Measurements from ENCODE around the gene ARID1A. TPM values are rescaled to one million over a fixed set of nuclear protein-coding genes. Genes with fewer than 3 reads are reported as not detected.

Gene ARID1A
- total RNA-seq, 1 donor from 2014 or later: 85.1 TPM

GRCh38 chr1:26822737-26823395 is 127.1 kb downstream of the ARID1A start:
- Histone ChIP-seq H3K27me3 (ENCODE audit: insufficient read depth, low read length) (no peaks in the 10 kb centered on the region), H3K4me1 (ENCODE audit: insufficient read depth, low read length) (peaks cover 6% of the 10 kb centered on the region), H3K79me2 (ENCODE audit: insufficient read depth, low read length) (peaks cover 15% of the 10 kb centered on the region), H3K27ac (ENCODE audit: low read depth, low read length) (no peak overlapping the region), H3K4me2 (ENCODE audit: low read length) (no peak overlapping the region), H4K20me1 (ENCODE audit: insufficient read depth, low read length) (peaks cover 7% of the 10 kb centered on the region), H3K36me3 (ENCODE audit: insufficient read depth, low read length) (no peaks in the 10 kb centered on the region), H3K9me3 (ENCODE audit: insufficient read depth, low read depth, low read length) (no peaks in the 10 kb centered on the region), H3K9ac (ENCODE audit: low read length) (no peak overlapping the region), H3K4me3 (ENCODE audit: insufficient read depth, low read depth, low read length) (no peak overlapping the region), H2AFZ (ENCODE audit: low read depth, low read length) (no peak overlapping the region)
- Mint-ChIP-seq H3K4me1 (ENCODE audit: low read depth, unreplicated experiment) (peaks cover 14% of the 10 kb centered on the region), H3K4me3 (ENCODE audit: unreplicated experiment) (no peak overlapping the region), H3K27ac (ENCODE audit: unreplicated experiment) (no peak overlapping the region), H3K9me3 (ENCODE audit: unreplicated experiment) (peaks cover 4% of the 10 kb centered on the region), H3K36me3 (ENCODE audit: low read depth, unreplicated experiment) (peaks cover 3% of the 10 kb centered on the region), H3K27me3 (ENCODE audit: low read depth, unreplicated experiment) (peaks cover 2% of the 10 kb centered on the region)
- no peak for DNase-seq (ENCODE audit: low read depth)
- FAIRE-seq: no peak
- TF ChIP-seq EZH2 (IDR thresholded peaks at IDR 0.05; ENCODE audit: insufficient read depth, low read length) (no peak), CTCF (IDR thresholded peaks at IDR 0.05; ENCODE audit: insufficient read depth, low read depth, low read length) (no peak)

- peaks cover 24% of the 10 kb centered on the region for H4K20me1 ChIP-seq (ENCODE audit: insufficient read depth, low read length)
- H3K9ac ChIP-seq (ENCODE audit: low read length): no peak overlapping the region
- no peak overlapping the region for H2AFZ ChIP-seq (ENCODE audit: low read depth, low read length)
- H3K4me1 Mint-ChIP-seq (ENCODE audit: low read depth, unreplicated experiment): peaks cover 24% of the 10 kb centered on the region
- peaks cover 31% of the 10 kb centered on the region for H3K79me2 ChIP-seq (ENCODE audit: insufficient read depth, low read length)
- peaks cover 6% of the 10 kb centered on the region for H3K4me1 ChIP-seq (ENCODE audit: insufficient read depth, low read length)
- no peak overlapping the region for H3K27ac ChIP-seq (ENCODE audit: low read depth, low read length)
- H3K4me3 ChIP-seq (ENCODE audit: insufficient read depth, low read depth, low read length): no peak overlapping the region
- TF ChIP-seq CTCF (IDR thresholded peaks at IDR 0.05; ENCODE audit: insufficient read depth, low read depth, low read length): no peak
- TF ChIP-seq EZH2 (IDR thresholded peaks at IDR 0.05; ENCODE audit: insufficient read depth, low read length): no peak
- no peak overlapping the region for H3K4me2 ChIP-seq (ENCODE audit: low read length)
- H3K27me3 Mint-ChIP-seq (ENCODE audit: low read depth, unreplicated experiment): peaks cover 2% of the 10 kb centered on the region
- H3K27ac Mint-ChIP-seq (ENCODE audit: unreplicated experiment): peak overlapping the region; percentile 83
- no peak for FAIRE-seq
- H3K27me3 ChIP-seq (ENCODE audit: insufficient read depth, low read length): no peaks in the 10 kb centered on the region
- peaks cover 6% of the 10 kb centered on the region for H3K36me3 Mint-ChIP-seq (ENCODE audit: low read depth, unreplicated experiment)
- no peaks in the 10 kb centered on the region for H3K9me3 ChIP-seq (ENCODE audit: insufficient read depth, low read depth, low read length)
- peak overlapping the region; percentile 66 for H3K4me3 Mint-ChIP-seq (ENCODE audit: unreplicated experiment)
- H3K36me3 ChIP-seq (ENCODE audit: insufficient read depth, low read length): peaks cover 3% of the 10 kb centered on the region
- DNase-seq (ENCODE audit: low read depth): no peak
- H3K9me3 Mint-ChIP-seq (ENCODE audit: unreplicated experiment): peaks cover 4% of the 10 kb centered on the region
Observed at GRCh38 chr1:26824731-26825130, 128.9 kb downstream of the ARID1A start.

Data from astrocyte (in vitro differentiated cells and primary cell).